HG03520 (cell line): ENCODE measurements around the gene ATN1.

ENCODE experiments used
- ATAC-seq: cut with Tn5 transposase; IDR thresholded peaks from one replicate; pipeline ENCODE4 v1.9.1; 2021; ENCODE audit warnings: mild to moderate bottlenecking, moderate library complexity; ENCODE audit not compliant: unreplicated experiment

The ATN1 gene

DNA sequence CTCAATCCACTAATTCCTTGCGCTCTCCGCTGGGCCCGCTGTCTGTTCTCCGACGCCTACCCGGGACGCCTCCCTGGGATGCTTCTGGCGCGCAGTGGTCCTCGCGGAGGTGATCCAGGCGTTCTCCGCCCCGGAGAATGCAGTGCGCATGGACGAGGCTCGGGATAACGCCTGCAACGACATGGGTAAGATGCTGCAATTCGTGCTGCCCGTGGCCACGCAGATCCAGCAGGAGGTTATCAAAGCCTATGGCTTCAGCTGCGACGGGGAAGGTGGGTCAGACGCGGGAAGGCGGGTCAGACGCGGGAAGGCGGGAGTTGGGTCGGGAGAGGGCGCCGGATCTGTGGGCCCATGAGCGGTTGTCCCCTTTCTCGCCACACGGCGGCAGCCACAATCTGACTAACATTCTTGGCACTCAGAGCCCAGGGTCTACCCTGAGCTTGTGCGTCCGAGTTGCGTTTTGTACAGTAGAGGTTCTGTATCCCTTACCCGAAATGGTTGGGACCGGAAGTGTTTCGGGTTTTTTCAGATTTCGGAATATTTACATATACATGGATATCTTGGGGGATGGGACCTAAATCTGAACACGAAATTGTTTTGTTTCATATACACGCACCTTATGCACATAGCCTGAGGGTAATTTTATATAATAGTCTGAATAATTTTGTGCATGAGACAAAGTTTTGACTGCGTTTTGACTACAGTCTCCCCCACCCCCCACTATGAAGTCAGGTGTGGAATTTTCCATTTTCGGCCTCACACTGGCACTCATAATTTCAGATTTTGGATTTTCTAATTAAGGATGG is 16.8 kb downstream of the ATN1 start:
- ATAC-seq: peak; percentile 37

DNA sequence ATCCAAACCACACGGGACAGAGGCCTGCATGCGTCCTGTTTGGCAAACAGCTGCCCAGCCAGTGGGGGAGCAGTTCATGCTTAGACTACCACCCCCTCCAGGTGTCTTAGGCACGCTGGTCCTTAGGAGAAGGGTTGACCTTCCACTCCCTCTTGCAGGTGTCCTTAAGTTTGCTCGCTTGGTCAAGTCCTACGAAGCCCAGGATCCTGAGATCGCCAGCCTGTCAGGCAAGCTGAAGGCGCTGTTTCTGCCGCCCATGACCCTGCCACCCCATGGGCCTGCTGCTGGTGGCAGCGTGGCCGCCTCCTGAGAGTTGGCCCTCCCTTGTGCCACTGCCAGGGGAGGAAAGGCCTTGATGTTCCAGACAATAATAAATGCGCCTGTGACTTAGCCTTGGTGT is 17.9 kb downstream of the ATN1 start:
- ATAC-seq: no peak

- no peak for ATAC-seq
These were observed 18.5 kb downstream of the ATN1 start for GRCh38 chr12:6946033-6946919.

GRCh38 chr12:6946920-6947374 is 19.2 kb downstream of the ATN1 start:
- ATAC-seq: no peak

DNA sequence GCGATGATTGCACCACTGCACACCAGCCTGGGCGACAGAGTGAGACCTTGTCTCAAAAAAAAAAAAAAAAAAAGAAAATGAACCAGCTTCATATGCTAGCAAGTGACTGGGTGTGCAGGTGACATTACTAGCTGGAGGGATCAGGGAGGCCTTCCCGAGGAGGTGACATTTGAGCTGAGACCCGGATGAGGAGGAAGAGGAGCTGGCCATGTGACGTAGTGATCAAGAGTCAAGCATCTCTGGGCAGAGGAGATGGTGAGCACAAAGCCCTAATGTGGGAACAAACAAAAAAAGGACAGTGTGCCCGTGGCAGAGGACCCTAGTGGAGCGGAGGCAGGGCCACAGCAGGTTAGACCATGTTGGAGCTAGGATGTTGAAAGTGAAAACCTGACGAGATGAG is 19.9 kb downstream of the ATN1 start:
- no peak for ATAC-seq

GRCh38 chr12:6948873-6949594 is 21.3 kb downstream of the ATN1 start:
- no peak for ATAC-seq

GRCh38 chr12:6950401-6950801 is 22.6 kb downstream of the ATN1 start:
- no peak for ATAC-seq

DNA sequence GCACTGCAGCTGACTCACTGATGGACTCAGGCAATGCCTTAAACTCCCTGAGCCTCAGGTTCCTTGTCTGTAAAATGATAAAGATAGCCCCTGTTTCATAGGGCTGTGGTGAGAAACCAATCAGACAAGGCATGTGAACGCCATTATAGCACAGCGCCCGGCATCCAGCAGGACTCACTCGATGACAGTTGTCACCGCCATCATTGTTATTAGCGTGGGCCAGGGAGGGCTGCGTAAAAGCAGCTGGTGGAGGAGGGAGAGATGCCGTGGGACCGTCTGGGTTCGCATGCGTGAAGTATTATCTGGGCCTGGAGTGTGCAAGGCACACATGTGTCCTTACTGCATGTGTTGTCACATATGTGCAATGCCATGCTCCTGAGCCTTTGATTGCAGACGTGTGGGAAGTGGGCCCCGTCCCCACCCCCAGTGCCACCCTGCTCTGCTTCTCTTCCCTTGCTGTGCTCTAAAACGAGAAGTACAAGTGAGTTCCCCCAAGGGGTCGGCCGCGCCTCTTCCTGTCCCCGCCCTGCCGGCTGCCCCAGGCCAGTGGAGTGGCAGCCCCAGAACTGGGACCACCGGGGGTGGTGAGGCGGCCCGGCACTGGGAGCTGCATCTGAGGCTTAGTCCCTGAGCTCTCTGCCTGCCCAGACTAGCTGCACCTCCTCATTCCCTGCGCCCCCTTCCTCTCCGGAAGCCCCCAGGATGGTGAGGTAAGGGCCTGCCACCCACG is 23.2 kb downstream of the ATN1 start, which contains the start of gene PTPN6:
PTPN6 (plus strand) TSS at position 546 of the 730 bp plus-strand sequence; CDS start at position 703, 157 bp downstream.
- no peak for ATAC-seq

DNA sequence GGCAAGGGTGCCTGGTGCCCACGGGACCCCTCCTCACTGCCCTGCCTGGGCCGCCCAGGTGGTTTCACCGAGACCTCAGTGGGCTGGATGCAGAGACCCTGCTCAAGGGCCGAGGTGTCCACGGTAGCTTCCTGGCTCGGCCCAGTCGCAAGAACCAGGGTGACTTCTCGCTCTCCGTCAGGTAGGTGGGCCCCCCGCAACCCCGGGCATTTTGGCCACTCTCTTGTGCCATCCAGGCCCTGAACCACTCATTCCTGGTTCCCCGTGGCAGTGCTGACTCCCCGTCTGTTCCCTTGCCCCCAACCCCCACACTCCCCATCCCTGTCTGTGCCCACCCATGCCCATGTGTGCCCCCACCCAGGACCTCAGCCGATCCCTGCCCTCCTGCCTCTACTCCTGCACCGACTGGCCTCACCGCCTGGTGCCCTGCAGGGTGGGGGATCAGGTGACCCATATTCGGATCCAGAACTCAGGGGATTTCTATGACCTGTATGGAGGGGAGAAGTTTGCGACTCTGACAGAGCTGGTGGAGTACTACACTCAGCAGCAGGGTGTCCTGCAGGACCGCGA is 23.9 kb downstream of the ATN1 start:
- no peak for ATAC-seq

GRCh38 chr12:6952121-6952862 is 24.5 kb downstream of the ATN1 start:
- no peak for ATAC-seq

- ATAC-seq: no peak
These were observed 25.2 kb downstream of the ATN1 start for GRCh38 chr12:6952863-6953441.

GRCh38 chr12:6953442-6954315 is 25.9 kb downstream of the ATN1 start:
- ATAC-seq: peak; percentile 33

- ATAC-seq: no peak
These were observed 26.8 kb downstream of the ATN1 start for GRCh38 chr12:6954316-6955107.

DNA sequence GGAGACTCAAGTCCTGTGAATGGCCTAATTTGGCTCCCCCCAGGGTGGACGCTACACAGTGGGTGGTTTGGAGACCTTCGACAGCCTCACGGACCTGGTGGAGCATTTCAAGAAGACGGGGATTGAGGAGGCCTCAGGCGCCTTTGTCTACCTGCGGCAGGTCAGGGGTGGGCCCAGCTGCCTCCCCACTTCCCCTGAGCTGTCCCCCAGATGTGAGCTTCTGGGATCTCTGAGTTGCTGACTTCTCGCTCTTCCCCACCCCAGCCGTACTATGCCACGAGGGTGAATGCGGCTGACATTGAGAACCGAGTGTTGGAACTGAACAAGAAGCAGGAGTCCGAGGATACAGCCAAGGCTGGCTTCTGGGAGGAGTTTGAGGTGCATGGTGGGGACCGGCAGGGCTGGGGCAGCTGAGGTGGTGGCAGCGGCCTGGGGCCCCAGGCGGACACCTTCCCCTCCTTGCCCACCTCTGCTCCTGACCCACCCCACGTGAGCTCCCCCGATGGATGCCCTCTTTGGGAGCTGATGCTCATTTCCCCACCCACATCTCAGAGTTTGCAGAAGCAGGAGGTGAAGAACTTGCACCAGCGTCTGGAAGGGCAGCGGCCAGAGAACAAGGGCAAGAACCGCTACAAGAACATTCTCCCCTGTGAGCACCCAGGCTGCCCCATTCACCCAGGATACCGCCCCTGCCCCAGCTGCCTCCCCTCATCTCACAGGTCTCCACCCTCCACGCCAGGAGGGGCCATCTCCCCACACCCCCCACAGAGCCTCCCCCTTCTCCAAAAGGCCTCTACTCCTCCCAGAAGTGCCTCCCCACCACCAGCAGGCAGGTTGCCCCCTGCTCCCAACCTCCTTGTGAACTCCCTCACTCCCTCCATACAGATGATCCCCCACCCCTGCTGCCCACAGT is 27.6 kb downstream of the ATN1 start:
- ATAC-seq: no peak

GRCh38 chr12:6956021-6956727 is 28.4 kb downstream of the ATN1 start:
- no peak for ATAC-seq
